SK-N-SH (cell line): ENCODE measurements around the gene LGR6. TPM values are rescaled to one million over a fixed set of nuclear protein-coding genes. Genes with fewer than 3 reads are reported as not detected.

Experiments used
- CTCF ChIA-PET: fragments of 300-600, 350-600 bp; formaldehyde crosslinking; extraction: SDS; loops from one replicate; lab custom pipeline; 2021; lab: Yijun Ruan, JAX
- POLR2A ChIA-PET: fragments of 350-600 bp; sonication (Branson Sonifier 250); formaldehyde crosslinking; extraction: SDS; loops from one replicate; lab custom pipeline; 2020; ENCODE audit warnings: antibody characterized with exemption, inconsistent platforms; lab: Yijun Ruan, JAX
- DNase-seq: peaks from one replicate; pipeline ENCODE4 v3.0.0; 2012
- H2AFZ ChIP-seq: fragments of 200-600 bp; sonication (generic); 2 replicates; pipeline ENCODE4 v1.8.1; 2016; ENCODE audit warnings: antibody characterized with exemption, mild to moderate bottlenecking, low read depth
- H3F3A ChIP-seq: fragments of 200-600 bp; sonication (generic); replicated peaks from 2 replicates; pipeline ENCODE3; 2016; ENCODE audit warnings: antibody characterized with exemption, mild to moderate bottlenecking; ENCODE audit not compliant: insufficient read depth
- H3K27ac ChIP-seq, 2 experiments: fragments of 200-500 bp in 1 of 2; fragments of 200-600 bp in 1 of 2; sonication (Bioruptor generic) in 1 of 2; sonication (generic), shearing (Covaris generic) in 1 of 2; 2 replicates each; pipeline versions ENCODE4 v1.5.1 to v1.6.1; 2014 to 2016; ENCODE audit warnings: low read depth in 2 of 2, inconsistent platforms in 1 of 2, low read length in 1 of 2, mild to moderate bottlenecking in 1 of 2, mixed read lengths in 1 of 2
- H3K27me3 ChIP-seq: fragments of 200-600 bp; sonication (generic), shearing (Covaris generic); 2 replicates; pipeline ENCODE4 v1.6.1; 2016; ENCODE audit warnings: mixed run types; ENCODE audit not compliant: insufficient read depth
- H3K36me3 ChIP-seq, 2 experiments: fragments of 200-500 bp in 1 of 2; fragments of 200-600 bp in 1 of 2; sonication (Bioruptor generic) in 1 of 2; sonication (generic) in 1 of 2; replicated peaks in 1 of 2; 2 replicates each; pipeline versions ENCODE3 to v1.5.1; 2014 to 2016; ENCODE audit warnings: low read length in 1 of 2, mild to moderate bottlenecking in 1 of 2; ENCODE audit not compliant: insufficient read depth in 2 of 2, control insufficient read depth in 1 of 2
- H3K4me1 ChIP-seq, 2 experiments: fragments of 200-500 bp in 1 of 2; fragments of 200-600 bp in 1 of 2; sonication (Bioruptor generic) in 1 of 2; sonication (generic), shearing (Covaris generic) in 1 of 2; 2 replicates each; pipeline versions ENCODE4 v1.5.1 to v1.6.1; 2014 to 2016; ENCODE audit warnings: low read depth in 1 of 2, low read length in 1 of 2, mixed run types in 1 of 2; ENCODE audit not compliant: insufficient read depth in 2 of 2, control insufficient read depth in 1 of 2
- H3K4me2 ChIP-seq: fragments of 200-600 bp; sonication (generic), shearing (Covaris generic); 2 replicates; pipeline ENCODE4 v1.6.1; 2017; ENCODE audit warnings: mixed run types
- H3K4me3 ChIP-seq, 2 experiments: fragments of 200-500 bp in 1 of 2; fragments of 200-600 bp in 1 of 2; sonication (Bioruptor generic) in 1 of 2; sonication (generic), shearing (Covaris generic) in 1 of 2; 2 replicates each; pipeline versions ENCODE4 v1.5.1 to v1.8.1; 2014 to 2016; ENCODE audit warnings: low read depth in 2 of 2, inconsistent platforms in 1 of 2, low read length in 1 of 2, mild to moderate bottlenecking in 1 of 2, mixed read lengths in 1 of 2, moderate library complexity in 1 of 2
- H3K79me2 ChIP-seq: fragments of 200-600 bp; sonication (generic); 2 replicates; pipeline ENCODE4 v1.8.1; 2017; ENCODE audit warnings: mild to moderate bottlenecking; ENCODE audit not compliant: insufficient read depth
- H3K9ac ChIP-seq: fragments of 200-600 bp; sonication (generic); 2 replicates; pipeline ENCODE4 v1.6.1; 2017; ENCODE audit warnings: mixed run types
- H3K9me2 ChIP-seq: fragments of 200-600 bp; sonication (generic); 2 replicates; pipeline ENCODE4 v1.6.1; 2017; ENCODE audit warnings: mixed run types
- H3K9me3 ChIP-seq: fragments of 200-600 bp; sonication (generic); 2 replicates; pipeline ENCODE4 v1.6.1; 2017; ENCODE audit warnings: mixed run types, mild to moderate bottlenecking, moderate library complexity
- H4K20me1 ChIP-seq: fragments of 200-600 bp; sonication (generic); 2 replicates; pipeline ENCODE4 v1.6.1; 2017; ENCODE audit warnings: mild to moderate bottlenecking, mixed run types; ENCODE audit not compliant: insufficient read depth
- EP300 ChIP-seq, 2 experiments: IDR thresholded peaks; 2 replicates each; pipeline versions ENCODE4 v1.4.0 to v1.6.1; 2012; ENCODE audit warnings: borderline replicate concordance in 1 of 2, low read depth in 1 of 2, low read length in 1 of 2
- GABPA ChIP-seq: IDR thresholded peaks from 2 replicates; pipeline ENCODE4 v1.4.0; 2012; ENCODE audit warnings: low read depth, mild to moderate bottlenecking
- GATA2 ChIP-seq: sonication (generic); formaldehyde crosslinking; IDR thresholded peaks from 2 replicates; pipeline ENCODE4 v1.5.0; 2020; ENCODE audit warnings: mild to moderate bottlenecking, missing genetic modification reagents
- MXI1 ChIP-seq: IDR thresholded peaks from 2 replicates; pipeline ENCODE4 v1.6.1; 2012; ENCODE audit warnings: mild to moderate bottlenecking, low read depth, low read length, improper control_type of control experiment
- NFIC ChIP-seq: IDR thresholded peaks from 2 replicates; pipeline ENCODE4 v1.4.0; 2012; ENCODE audit warnings: borderline replicate concordance
- PBX3 ChIP-seq: IDR thresholded peaks from 2 replicates; pipeline ENCODE4; 2012
- RAD21 ChIP-seq: IDR thresholded peaks from 2 replicates; pipeline ENCODE4 v1.6.1; 2012; ENCODE audit warnings: mild to moderate bottlenecking, low read length
- RCOR1 ChIP-seq: fragments of 150-350 bp; IDR thresholded peaks from 2 replicates; pipeline ENCODE4 v1.6.1; 2017; ENCODE audit warnings: antibody characterized with exemption, low read length
- REST ChIP-seq: IDR thresholded peaks from 2 replicates; pipeline ENCODE4 v1.6.1; 2012; ENCODE audit warnings: mild to moderate bottlenecking, low read depth, low read length, moderate library complexity
- RFX5 ChIP-seq: IDR thresholded peaks from 2 replicates; pipeline ENCODE4 v1.6.1; 2012; ENCODE audit warnings: mild to moderate bottlenecking, improper control_type of control experiment, low read length
- RXRA ChIP-seq: IDR thresholded peaks from 2 replicates; pipeline ENCODE4 v1.4.0; 2012; ENCODE audit warnings: low read depth, mild to moderate bottlenecking, borderline replicate concordance
- SIN3A ChIP-seq: IDR thresholded peaks from 2 replicates; pipeline ENCODE4 v1.6.1; 2012; ENCODE audit warnings: low read depth, mild to moderate bottlenecking, low read length, moderate library complexity, borderline replicate concordance
- SMC3 ChIP-seq: IDR thresholded peaks from 2 replicates; pipeline ENCODE4 v1.6.1; 2012; ENCODE audit warnings: low read depth, low read length, improper control_type of control experiment
- TAF1 ChIP-seq: IDR thresholded peaks from 2 replicates; pipeline ENCODE4 v1.6.1; 2012; ENCODE audit warnings: low read depth, mild to moderate bottlenecking, low read length, moderate library complexity, borderline replicate concordance
- TEAD4 ChIP-seq: IDR thresholded peaks from 2 replicates; pipeline ENCODE4 v1.4.0; 2012; ENCODE audit warnings: mild to moderate bottlenecking, borderline replicate concordance; ENCODE audit not compliant: insufficient read depth
- USF2 ChIP-seq: fragments of 150-350 bp; IDR thresholded peaks from 2 replicates; pipeline ENCODE4 v1.6.1; 2017; ENCODE audit warnings: antibody characterized with exemption, low read length, low read depth, borderline replicate concordance
- YY1 ChIP-seq: IDR thresholded peaks from 2 replicates; pipeline ENCODE4 v1.4.0; 2012; ENCODE audit warnings: low read depth, mild to moderate bottlenecking
- WGBS: methylation state at CpG from one replicate; pipeline ENCODE4 v1.1.6; 2017; ENCODE audit warnings: low lambda C conversion rate; 5-methylcytosine and 5-hydroxymethylcytosine counted together
- polyA plus RNA-seq, 3 experiments: library from polyadenylated mRNA; depleted of rRNA; stranded (reverse); fragments of >200 nt; gene quantifications; 2 replicates each; pipeline ENCODE4 v1.2.3, GENCODE V29; 2012

LGR6 gene
- polyA plus RNA-seq, 1 of the 3 experiments (the other 2 are of a cell fraction), result 0.03 TPM

- peaks cover 26 to 43% of the 10 kb centered on the region in 2 experiments for H3K4me1 ChIP-seq
- WGBS, result 78% methylated on average over 2 of the region's 2 CpGs
Observed at GRCh38 chr1:202278751-202279150, 85.2 kb downstream of the LGR6 start.

More at GRCh38 chr1:202278751-202279150, 85.2 kb downstream of the LGR6 start:
- TF ChIP-seq TAF1 (no peak), MXI1 (no peak), RXRA (no peak), GATA2 (CRISPR knock-in tag) (no peak), SMC3 (no peak), RFX5 (no peak), YY1 (no peak), NFIC (no peak), SIN3A (no peak), TEAD4 (no peak), PBX3 (no peak), RAD21 (no peak), USF2 (no peak), EP300 (IDR thresholded peaks at IDR 0.05; ENCODE audit: borderline replicate concordance in 1 of 2, low read depth in 1 of 2, low read length in 1 of 2) (no peak), RCOR1 (no peak), GABPA (no peak), REST (no peak)
- no peak for DNase-seq
- ChIA-PET POLR2A (interaction anchor here (0.6 kb wide), 1 partner anchor 43 kb away, joined by 3 read pairs; no protein-coding TSS in a partner anchor), CTCF (interaction anchor here (0.9 to 1.9 kb wide), 4 partner anchors 37 to 89 kb away, joined by 3 to 5 read pairs (median 5); no protein-coding TSS in a partner anchor)
- H3K27me3 ChIP-seq, result no peaks in the 10 kb centered on the region
- no peaks in the 10 kb centered on the region for H3K79me2 ChIP-seq
- H3K4me3 ChIP-seq, result no peak overlapping the region
- no peaks in the 10 kb centered on the region for H3K9me3 ChIP-seq
- no peak overlapping the region for H3K27ac ChIP-seq
- no peak overlapping the region for H3K9ac ChIP-seq
- H3F3A ChIP-seq, result peaks cover 15% of the 10 kb centered on the region
- H4K20me1 ChIP-seq, result no peaks in the 10 kb centered on the region
- H3K4me2 ChIP-seq, result no peak overlapping the region
- H3K9me2 ChIP-seq, result no peaks in the 10 kb centered on the region
- H3K36me3 ChIP-seq, result no peaks in the 10 kb centered on the region
- no peak overlapping the region for H2AFZ ChIP-seq
